GM19099 (cell line): ENCODE results near the gene CORO2A.

Source experiments
- POLR2A ChIP-seq: IDR thresholded peaks from 3 replicates; pipeline ENCODE4 v1.6.1; 2011; ENCODE audit warnings: low read depth; ENCODE audit not compliant: insufficient read length; ENCODE audit errors: extremely low read depth

CORO2A gene

GRCh38 chr9:98146101-98146991 lies 46.1 kb downstream of the CORO2A start:
- TF ChIP-seq POLR2A, result no peak

- no peak for TF ChIP-seq POLR2A
Measured at GRCh38 chr9:98144631-98145030, 47.8 kb downstream of the CORO2A start.

GRCh38 chr9:98144076-98144475 lies 48.4 kb downstream of the CORO2A start:
- no peak for TF ChIP-seq POLR2A

DNA sequence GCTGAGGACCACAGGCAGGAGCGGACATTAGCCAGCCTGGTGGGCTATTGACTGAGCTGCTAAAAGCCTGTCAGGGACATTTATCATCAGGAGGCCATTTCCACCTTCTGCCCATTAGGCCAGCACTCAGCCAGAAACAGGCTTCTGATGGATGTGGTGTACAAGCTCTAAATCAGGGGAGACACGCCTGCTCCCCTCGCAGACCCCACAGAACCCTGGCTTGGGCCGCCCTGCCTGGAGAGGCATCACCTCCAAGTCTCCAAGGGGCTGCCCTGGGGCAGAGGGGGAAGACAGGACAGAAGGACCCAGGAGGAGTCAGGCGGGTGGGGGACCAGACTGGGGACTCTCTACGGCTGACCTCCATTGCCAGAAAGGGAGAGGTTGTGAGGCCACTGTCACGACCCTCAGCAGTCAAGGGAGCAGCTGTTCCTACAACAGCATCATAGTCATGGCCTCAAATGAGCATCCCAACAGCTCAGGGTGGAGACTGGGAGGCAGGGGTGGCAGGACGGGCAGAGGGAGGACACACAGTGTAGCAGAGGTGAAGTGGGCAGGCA lies 49.4 kb downstream of the CORO2A start:
- no peak for TF ChIP-seq POLR2A

- no peak for TF ChIP-seq POLR2A
Measured at GRCh38 chr9:98142182-98142907, 50.1 kb downstream of the CORO2A start.

- no peak for TF ChIP-seq POLR2A
Measured at GRCh38 chr9:98140503-98140902, 51.9 kb downstream of the CORO2A start.

DNA sequence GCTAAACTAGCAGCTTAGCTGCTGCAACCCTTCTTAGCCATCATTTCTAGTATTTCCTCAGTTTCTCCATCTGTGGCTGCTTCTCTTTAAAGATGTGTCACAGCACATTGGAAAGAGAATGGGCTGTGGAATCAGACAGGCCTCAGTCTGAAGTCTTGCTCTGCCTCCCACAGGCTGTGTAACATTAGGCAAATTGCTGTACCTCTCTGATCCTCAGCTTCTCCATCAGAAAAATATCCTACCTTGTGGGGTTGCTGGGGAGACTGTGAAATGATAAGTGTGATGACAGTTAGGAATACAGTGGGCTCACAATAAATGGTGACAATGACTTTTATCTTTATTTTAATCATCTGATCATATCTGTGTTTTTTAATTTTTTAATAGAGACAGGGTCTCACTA lies 55.9 kb downstream of the CORO2A start:
- TF ChIP-seq POLR2A, result no peak

GRCh38 chr9:98135938-98136337 lies 56.5 kb downstream of the CORO2A start:
- no peak for TF ChIP-seq POLR2A

- no peak for TF ChIP-seq POLR2A
Measured at GRCh38 chr9:98135558-98135934, 56.9 kb downstream of the CORO2A start.

DNA sequence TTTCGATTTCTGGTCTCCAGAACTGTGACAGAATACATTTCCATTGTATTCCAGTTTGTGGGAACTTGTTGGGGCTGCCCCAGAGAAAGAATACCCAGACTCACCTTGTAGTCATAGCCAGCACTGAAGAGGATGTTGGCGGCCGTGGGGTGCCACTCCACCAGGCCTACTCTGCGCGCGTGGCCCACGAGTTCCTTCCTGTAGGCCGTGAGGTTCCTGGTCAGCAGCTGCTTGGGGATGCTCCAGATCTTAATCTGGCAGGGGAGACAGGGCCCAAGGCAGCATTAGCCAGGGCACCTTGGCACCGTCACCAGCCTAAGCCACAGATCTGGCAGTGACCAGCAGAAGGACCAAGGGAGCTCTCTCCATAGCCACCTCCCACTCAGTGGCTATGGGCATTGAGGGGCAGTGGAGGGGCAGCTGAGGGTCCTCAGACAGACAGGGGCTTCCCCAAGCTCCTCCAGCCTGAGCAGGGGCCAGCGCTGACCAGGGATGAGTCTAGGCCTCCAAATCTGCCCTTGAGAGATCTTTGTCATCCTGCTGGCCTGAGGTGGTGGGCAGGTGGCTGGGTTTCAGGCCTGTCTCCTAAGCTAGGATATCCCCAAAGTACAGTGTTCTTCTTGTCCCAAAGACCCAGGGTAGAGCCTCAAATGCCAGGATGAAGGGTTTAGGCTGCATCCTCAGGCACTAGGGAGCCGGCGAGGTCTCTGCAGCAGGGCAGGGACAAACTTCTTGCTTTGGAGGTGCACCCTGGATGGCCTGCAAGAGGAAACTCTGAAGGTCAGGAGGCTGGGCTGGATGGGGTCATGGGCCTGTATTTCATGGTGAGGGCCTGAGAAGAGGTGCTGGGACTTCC lies 57.5 kb downstream of the CORO2A start:
- TF ChIP-seq POLR2A, result no peak

DNA sequence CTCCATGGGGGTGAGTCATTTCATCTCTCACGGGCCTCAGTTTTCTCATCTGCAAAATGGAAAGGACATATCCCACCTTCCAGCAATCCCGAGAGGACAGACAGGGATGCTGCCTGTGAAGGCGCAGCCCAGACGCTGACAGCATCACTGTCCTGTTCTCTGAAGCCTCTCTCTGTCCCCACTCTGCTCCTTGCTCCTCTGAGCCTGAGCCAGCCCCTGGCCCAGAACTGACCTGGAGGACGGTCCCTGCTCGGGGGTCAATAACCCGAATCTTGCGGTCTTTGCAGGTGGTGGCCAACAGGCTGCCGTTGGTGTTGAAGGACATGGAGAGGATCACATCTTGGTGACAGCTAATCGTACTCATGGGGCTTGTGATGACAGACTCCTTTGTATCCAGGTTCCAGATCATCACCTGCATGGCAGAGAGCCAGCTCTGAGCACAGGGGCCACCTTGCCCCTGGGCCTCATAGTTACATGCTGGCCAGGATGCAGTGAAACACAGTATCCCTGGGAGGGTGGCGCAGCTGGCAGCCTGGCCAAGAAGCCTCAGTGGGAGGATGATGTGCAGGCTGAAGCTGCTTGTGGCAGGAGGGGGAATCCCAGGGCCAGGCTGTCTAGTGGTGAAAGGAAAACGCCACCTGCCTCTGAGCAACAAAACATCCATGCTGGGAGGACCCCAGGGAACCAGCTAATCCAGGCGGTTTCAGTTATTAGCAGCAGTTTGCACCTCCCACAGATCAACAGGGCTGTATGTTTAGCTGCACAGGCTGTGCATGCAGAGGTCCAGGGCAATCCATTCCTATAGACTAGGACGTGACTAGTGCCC lies 59.4 kb downstream of the CORO2A start:
- no peak for TF ChIP-seq POLR2A

DNA sequence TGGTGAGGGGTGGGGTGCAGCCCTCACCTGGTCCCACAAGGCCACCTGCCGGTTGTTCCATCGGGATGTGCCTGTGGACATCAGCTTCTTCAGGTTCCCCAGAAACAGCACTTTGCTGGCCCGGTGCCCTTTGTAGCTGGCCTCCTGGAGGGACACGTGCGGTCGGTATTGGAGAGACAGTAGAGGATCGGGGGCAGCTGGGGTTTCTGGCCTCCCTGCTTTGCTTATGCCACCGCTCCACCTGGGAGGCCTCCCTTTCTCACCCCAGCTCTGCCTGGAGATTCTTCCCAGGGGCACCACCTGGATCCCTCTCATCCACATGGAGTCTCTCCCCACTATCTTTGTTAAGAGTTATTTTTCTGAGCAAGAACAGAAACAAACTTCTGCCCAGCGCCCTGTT lies 60.3 kb downstream of the CORO2A start:
- TF ChIP-seq POLR2A, result no peak

DNA sequence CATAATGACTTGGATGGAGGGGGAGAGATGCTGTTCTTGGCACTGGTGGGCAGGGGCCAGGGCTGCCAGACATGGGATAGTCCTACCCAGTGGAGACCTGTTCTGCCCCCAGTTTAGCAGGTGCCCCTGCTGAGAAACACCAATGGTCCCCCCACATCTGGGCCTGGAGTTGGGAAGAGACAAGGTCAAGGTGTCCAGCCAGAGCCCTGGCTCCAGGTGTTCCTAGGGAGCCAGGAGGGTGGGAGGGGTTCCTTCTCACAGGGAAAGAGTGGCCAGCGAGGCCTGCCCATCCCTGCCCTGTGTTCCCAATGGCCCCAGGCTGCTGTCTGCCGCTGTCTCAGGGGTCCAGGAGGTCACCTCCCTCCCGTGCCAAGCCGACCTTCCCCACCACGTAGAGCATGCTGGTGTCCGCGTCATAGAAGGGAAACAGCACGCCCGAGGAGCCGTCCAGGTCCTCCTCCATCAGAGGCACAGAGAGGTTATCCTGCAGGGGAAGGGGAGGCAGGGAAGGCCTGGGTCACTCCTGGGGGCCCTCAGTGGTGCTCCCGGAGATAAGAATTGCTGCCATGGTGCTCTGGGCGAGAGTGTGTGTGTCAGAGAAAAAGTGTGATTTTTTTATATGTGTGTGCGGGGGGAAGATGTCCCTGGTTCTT lies 61.7 kb downstream of the CORO2A start:
- TF ChIP-seq POLR2A, result no peak

GRCh38 chr9:98129451-98129881 lies 63.0 kb downstream of the CORO2A start:
- no peak for TF ChIP-seq POLR2A

- TF ChIP-seq POLR2A, result no peak
Measured at GRCh38 chr9:98128316-98128715, 64.1 kb downstream of the CORO2A start.
